SW480 (cell line): ENCODE measurements around the gene MOB2.

Experiments used
- DNase-seq: peaks from one replicate; pipeline ENCODE4 v3.0.0-alpha.2; 2016; ENCODE audit warnings: low spot score

Gene MOB2, protein sequence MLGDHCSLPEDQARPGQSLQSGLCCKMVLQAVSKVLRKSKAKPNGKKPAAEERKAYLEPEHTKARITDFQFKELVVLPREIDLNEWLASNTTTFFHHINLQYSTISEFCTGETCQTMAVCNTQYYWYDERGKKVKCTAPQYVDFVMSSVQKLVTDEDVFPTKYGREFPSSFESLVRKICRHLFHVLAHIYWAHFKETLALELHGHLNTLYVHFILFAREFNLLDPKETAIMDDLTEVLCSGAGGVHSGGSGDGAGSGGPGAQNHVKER

DNA sequence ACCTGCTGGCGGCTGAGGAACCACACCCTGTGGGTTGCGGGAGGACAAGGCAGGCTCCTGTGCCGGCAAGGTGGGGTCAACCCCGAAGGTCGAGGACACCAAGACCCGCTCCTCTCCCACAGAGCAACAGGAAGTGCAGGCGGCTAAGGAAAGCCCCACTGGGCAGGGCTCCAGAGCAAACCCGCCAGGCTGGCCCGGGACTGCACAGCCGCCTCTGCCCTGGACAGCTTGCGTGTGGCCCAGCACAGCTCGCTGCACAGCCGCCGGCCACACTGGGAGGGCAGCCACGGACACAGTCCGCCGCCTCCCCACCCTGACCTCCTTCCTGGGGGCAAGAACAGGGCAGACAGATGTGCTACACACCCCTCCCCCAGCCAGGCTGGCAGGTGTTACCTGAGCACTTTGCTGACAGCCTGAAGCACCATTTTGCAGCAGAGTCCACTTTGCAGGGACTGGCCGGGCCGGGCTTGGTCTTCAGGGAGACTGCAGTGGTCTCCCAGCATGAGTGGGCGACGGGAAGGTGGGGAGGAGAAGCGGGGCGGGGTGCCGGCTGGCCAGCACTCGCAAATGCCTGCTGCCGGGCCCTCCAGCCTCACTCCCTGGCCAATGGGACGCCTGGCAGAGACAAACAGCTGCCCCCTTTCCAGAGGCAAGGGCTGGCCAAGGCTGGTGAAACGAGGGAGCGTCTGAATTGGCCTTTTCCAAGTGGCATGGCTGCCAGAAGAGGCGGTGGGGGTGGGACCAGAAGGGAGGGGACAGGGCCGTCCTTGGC, at the start of gene MOB2:
MOB2 (minus strand) TSS at position 726 of the 772 bp plus-strand sequence; CDS start at position 503, 223 bp downstream.
- peak; percentile 52 for DNase-seq

DNA sequence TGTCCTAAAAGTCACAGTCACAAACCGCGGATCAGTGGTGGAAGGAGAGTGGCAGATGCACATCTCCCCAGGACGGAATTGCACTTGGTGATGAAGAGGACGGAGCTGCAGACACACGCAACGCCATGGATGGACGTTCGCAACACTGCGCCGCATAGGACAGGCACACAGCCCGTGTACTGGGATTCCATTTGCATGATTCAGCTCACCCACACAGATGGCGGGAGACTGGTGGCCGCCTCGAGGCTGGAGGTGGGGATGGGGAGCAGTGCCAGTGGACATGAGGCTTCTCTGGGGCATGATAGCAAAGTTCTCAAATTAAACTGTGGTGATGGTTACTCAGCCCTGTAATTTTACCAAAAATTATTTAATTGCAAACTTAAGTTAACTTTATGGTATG, 48.1 kb upstream of the MOB2 start:
- DNase-seq: peak; percentile 8

- no peak for DNase-seq
These were observed 47.6 kb upstream of the MOB2 start for GRCh38 chr11:1534171-1534570.

- no peak for DNase-seq
These were observed 46.8 kb upstream of the MOB2 start for GRCh38 chr11:1533342-1533725.

DNA sequence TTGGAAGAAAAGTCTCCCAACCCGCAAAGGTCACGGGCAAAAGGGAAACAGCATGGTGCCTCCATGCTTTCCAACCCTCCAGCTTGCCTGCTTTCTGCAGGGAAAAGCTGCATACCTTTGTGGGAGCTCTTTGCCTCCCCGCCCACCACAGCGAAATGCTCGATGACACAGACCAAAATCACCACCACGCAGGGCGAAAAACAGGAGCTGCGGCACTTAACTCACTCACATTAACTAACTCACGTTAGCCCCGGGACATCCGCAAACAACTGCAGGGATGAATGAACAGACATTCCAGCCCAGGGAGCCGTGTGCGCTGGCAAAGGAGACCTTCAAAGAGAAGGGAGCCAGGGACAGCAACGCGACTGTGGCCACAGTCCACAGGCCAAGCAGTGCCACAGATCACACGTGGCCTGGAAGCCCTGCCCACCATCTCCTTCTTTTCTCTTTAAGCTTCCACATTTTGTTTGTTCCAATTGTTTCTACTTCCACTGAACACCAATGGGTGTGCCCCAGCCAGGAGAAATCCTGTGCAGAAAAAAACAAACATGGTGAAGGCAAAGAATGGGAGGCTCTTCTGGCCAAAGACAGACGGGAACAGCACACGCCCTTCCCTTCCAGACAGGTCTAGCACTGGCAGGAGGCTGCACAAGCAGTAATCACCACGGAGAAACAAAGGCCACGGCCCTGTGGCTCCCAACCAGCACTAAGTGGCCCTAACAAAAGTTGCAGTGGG, 46.2 kb upstream of the MOB2 start:
- no peak for DNase-seq

GRCh38 chr11:1532014-1532586, 45.5 kb upstream of the MOB2 start:
- no peak for DNase-seq

GRCh38 chr11:1531449-1532013, 45.0 kb upstream of the MOB2 start:
- DNase-seq: no peak

DNA sequence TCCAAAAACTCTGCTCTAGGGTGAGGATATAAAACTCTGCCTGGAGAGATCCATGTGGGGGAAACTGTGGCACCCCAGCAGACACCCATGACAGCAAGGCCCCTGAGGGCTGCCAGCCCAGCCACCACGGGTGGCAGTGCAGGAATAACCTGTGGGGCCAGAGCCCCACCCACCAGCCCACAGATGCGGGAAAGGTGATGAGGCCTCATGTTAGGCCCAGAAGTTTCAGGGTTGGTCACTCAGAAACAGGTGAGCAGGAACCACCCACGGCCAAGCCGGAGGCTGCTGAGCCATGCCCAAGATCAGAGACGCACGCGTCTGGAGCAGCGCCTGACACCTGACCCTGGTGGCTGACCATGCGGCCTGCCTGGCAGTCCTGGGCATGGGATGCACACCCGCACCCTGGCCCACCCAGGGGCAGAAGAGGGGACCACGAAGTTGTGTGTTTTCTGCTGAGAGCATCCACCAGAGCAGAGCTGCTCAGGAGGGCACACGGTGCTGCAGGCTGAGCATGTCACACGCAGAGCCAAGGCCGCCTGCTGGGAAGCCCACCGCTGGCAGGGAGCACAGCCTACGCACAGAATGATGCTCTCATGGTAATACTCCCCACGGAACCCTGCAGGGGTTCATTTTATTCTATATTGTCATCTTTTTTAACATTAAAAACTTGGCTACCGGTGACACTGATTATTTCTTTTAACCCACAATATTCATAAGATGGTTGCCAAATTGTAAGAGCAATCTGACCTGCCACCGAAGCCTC, 44.3 kb upstream of the MOB2 start:
- no peak for DNase-seq

DNA sequence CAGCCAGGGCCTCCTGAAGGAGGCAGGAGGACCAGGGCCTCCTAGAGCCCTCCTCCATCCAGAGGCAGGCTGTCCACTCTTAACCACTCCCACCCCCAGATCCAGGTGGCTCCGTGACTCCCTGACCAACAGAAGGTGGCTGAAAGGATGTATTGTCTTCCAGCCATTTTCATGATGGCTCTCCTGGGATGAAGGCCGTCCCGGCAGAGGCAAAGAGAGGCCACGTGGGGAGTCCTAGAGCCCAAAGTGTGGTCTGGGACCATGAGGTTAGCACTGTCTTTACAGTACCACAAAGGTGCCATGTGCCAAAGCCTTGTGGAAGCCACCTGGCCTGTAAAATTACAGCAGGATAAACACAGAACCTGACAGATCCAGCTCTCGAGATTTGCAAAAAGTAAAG, 43.2 kb upstream of the MOB2 start:
- no peak for DNase-seq

- no peak for DNase-seq
These were observed 42.7 kb upstream of the MOB2 start for GRCh38 chr11:1529286-1529685.

DNA sequence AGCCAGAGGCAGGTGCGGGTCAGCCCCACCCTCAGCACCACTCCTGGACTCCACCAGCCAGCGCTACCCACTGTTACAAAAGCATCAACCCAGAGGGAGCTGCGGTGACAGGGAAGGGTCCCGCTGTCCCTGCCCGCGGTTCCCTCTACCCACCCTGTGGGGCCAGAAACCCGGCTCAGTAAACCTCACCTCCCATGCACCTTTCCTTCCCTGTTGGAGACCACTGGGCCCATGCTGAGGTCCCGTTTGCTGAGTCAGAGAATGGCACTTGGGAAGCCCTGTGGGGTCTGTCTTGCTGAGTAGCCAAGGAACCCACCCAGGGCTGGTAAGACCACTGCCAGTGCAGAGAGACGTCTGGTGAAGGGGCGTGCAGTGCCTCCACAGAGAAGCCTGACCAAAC, 42.1 kb upstream of the MOB2 start:
- DNase-seq: no peak

- DNase-seq: no peak
These were observed 40.2 kb upstream of the MOB2 start for GRCh38 chr11:1526785-1527184.

GRCh38 chr11:1523779-1524178, 37.2 kb upstream of the MOB2 start:
- no peak for DNase-seq

- DNase-seq: no peak
These were observed 36.5 kb upstream of the MOB2 start for GRCh38 chr11:1523077-1523476.

DNA sequence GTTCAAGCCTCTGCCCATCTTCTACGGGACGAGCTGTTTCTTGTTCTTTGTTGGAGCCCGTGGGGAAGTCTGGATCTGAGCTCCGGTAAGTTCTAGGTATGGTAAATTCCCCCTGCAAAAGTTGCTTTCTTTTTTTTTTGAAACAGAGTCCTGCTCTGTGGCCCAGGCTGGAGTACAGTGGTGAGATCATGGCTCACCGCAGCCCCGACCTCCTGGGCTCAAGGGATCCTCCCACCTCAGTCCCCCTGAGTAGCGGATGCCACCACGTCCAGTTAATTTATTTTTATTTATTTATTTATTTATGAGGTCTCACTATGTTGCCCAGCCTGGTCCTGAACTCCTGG, 35.5 kb upstream of the MOB2 start:
- DNase-seq: no peak

DNA sequence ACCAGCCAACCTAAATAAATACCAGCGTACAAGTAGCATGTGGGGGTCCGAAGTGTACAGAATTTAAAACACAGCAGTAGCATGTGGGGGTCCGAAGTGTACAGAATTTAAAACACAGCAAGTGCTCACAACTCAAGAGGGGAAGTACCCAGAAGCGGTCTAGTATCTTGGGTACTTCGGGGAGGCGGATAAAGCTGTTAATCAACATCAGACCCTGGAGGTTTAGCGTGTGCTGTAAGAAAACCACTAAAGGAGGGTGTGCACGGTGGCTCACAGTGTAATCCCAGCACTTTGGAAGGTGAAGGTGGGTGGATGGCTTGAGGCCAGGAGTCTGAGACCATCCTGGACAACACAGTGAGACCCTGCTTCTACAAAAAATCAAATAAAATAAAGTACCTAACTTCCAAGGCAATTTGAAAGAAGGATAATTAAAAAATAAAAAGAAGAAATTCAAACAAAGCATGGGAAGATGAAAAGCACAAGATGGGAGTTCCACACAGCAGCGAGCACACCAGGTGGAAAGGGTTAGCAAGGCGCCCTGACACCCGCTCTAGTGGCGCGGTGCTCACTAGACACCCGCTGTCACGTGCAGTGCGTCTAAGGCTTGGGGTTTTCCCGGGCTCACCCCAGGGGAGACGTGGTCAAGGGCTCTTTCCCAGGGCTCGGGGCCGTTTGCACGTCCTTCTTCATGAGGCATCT, 35.0 kb upstream of the MOB2 start:
- DNase-seq: no peak

DNA sequence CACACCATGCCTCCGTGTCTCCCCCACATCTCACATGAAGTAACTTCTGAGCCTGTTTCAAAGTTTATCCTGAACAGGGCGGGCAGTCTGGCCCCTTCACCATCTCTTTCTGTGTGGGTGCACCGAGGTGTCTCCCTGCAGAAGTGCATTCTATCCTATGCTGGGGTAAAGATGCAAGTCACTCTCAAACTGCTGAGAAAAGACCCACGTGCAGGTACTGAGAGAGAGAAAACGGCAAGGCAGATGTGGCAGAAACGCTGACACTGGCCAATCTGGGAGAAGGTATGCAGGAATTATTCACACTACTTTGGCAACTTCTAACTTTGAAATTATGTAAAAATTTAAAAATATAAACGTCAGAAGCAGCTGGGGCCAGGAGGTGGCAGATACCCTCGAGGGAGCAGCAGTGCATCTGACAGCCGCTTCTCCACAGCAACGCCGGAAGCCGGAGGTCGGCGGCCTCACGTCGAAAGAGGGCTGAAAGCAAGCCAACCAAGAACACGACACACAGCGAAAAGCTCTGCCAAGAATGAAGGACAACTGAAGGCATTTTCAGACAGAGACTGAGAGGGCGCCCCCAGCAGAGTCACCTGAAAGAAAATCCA, 34.2 kb upstream of the MOB2 start:
- DNase-seq: no peak

DNA sequence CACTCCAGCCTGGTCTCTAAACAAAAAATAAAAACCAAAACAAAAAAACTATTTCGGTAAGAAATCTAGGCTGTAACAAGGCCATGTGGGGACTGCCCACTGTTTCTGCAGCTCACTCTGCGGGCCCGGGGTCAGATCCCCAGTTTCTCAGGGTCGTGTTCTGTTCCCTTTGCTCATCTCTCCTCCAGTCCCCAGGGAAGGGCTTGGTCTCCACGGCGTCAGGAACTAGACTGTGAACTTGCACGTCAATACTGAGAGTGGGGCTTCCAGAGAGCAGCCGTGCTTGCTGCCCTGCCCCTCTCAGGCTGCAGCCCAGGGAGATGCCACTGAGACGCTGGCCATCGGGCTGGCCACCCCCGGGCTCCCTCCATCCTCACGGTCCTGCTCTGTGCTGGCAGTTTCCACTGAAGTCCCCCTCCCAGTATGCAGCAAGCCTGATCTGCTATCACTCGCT, 33.7 kb upstream of the MOB2 start:
- DNase-seq: no peak

DNA sequence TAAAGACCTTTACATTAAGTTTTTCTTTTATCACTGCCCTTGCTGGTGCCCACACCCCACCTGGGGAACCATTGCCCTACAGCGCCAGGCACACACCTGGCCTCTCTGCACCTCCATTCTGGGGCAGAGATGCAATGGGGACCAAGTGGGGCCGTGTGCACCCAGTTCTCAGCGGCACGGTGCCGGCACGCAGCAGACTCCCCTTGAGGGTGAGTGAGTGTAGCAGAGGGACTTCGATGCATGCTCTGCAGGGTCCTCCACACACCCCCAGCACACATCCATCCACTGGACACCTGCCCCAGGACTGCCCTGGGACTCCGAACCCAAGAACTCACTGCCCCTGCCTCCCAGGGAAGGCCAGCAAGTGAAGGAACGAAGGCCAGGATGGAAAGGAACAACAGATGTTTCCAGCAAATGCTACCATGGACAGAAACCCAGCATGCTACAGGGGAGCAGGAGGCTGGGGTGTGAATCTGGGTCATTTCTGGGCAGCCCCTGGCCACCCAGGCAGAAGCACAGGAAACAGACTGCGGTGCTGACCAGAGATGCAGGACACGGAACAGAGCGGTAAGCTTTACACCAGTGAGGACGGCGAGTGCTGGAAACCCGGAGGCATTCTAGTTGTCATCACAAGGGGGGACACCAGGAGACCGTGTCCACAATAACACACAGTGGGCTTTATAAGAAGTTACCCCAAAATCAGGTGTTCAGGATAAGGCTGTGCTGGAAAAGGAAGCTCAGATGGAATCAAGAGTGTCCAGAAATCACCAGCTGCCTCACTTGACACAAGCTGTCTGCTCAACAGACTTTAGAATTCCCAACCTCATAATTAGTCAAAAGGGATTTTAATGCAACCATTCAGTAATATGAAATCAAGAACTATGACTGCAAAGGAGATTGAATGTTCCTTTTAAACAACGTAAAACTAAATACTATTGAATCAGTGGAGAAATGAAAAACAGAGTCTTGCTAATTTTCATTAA, 32.7 kb upstream of the MOB2 start:
- no peak for DNase-seq
